T-helper 22 cell (primary cell): ENCODE data around the gene ZNF91.
"Not testable (repeated sequence)": the region's sequence is repeated elsewhere in the genome, so short reads cannot be mapped to it uniquely, and the experiment has no call there.

Source experiments
- DNase-seq: peaks from one replicate; pipeline ENCODE4 v3.0.0-alpha.2; 2020; ENCODE audit warnings: low read depth

ZNF91 gene

GRCh38 chr19:23318941-23319340, 76.3 kb downstream of the ZNF91 start:
- DNase-seq, result not testable (repeated sequence)

GRCh38 chr19:23318143-23318542, 77.1 kb downstream of the ZNF91 start:
- no peak for DNase-seq

- DNase-seq, result no peak
Measured at GRCh38 chr19:23315286-23315685, 80.0 kb downstream of the ZNF91 start.

GRCh38 chr19:23314505-23315251, 80.6 kb downstream of the ZNF91 start:
- DNase-seq, result no peak

- no peak for DNase-seq
Measured at GRCh38 chr19:23313196-23313595, 82.1 kb downstream of the ZNF91 start.

GRCh38 chr19:23312515-23312914, 82.8 kb downstream of the ZNF91 start:
- DNase-seq, result no peak

GRCh38 chr19:23311551-23311950, 83.7 kb downstream of the ZNF91 start:
- DNase-seq, result no peak

GRCh38 chr19:23310729-23311211, 84.5 kb downstream of the ZNF91 start:
- no peak for DNase-seq

- no peak for DNase-seq
Measured at GRCh38 chr19:23309926-23310325, 85.3 kb downstream of the ZNF91 start.

GRCh38 chr19:23305555-23305954, 89.7 kb downstream of the ZNF91 start:
- DNase-seq, result no peak

- no peak for DNase-seq
Measured at GRCh38 chr19:23304238-23304637, 91.0 kb downstream of the ZNF91 start.

- DNase-seq, result no peak
Measured at GRCh38 chr19:23294141-23294540, 101.1 kb downstream of the ZNF91 start.

GRCh38 chr19:23289966-23290365, 105.3 kb downstream of the ZNF91 start:
- DNase-seq, result not testable (repeated sequence)
